ENCODE results near the gene ZNF746. TPM values are rescaled to one million over a fixed set of nuclear protein-coding genes. Genes with fewer than 3 reads are reported as not detected.

ZNF746 gene
- total RNA-seq, 1 donor from 2014 or later, result 21.2 TPM

GRCh38 chr7:149431486-149432120 is 66.0 kb downstream of the ZNF746 start:
- no peak for DNase-seq (ENCODE audit: low read depth, low spot score)
- Mint-ChIP-seq H3K9me3 (no peaks in the 10 kb centered on the region), H3K36me3 (ENCODE audit: low read depth) (peaks cover 24% of the 10 kb centered on the region), H3K27ac (ENCODE audit: unreplicated experiment) (no peak overlapping the region), H3K4me1 (no peaks in the 10 kb centered on the region), H3K4me3 (no peak overlapping the region), H3K27me3 (ENCODE audit: low read depth) (no peaks in the 10 kb centered on the region)
- no peak for TF ChIP-seq CTCF (conservative IDR thresholded peaks at IDR 0.05)

DNA sequence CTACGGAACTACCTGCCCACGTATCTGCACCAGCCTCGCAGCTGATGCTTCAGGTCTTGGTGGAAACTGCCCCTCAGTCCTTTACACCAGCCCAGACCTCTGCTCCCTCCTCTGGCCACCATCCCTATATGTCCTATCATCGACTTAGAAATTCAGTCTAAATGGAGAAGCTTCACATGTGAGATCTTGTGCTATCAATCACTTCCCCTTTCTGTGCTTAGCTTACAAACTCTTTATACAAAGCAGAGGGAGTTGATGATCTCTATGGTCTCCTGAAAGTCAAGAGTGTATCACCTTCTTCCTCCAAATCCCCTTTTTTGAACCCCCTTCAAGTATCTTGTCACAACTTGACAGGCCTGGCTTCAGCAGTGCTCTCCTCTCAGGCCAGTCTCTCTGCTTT is 67.4 kb downstream of the ZNF746 start:
- no peak for TF ChIP-seq CTCF (conservative IDR thresholded peaks at IDR 0.05)
- Mint-ChIP-seq H3K27ac (ENCODE audit: unreplicated experiment) (peak overlapping the region; percentile 3), H3K27me3 (ENCODE audit: low read depth) (no peaks in the 10 kb centered on the region), H3K4me1 (no peaks in the 10 kb centered on the region), H3K4me3 (no peak overlapping the region), H3K36me3 (ENCODE audit: low read depth) (peaks cover 24% of the 10 kb centered on the region), H3K9me3 (no peaks in the 10 kb centered on the region)
- DNase-seq (ENCODE audit: low read depth, low spot score), result no peak

DNA sequence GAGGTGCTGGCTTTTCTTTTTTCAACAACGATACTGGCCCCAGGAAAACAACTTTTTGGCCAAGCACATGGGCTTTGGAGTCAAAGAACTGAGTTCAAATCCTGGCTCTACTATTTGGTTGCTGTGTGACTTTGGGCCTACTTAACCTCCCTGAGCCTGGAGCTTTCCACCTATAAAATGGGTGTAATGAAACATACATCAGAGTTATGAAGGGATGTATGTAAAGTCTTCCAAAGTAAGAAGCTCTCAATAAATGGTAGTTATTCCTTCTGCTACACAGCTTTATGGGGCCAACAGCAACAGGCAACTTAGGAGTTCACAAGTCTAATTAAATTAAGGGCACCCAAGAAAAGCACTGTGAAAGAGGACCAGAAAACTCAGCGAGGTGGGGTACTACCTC is 69.7 kb downstream of the ZNF746 start:
- DNase-seq (ENCODE audit: low read depth, low spot score), result no peak
- no peak for TF ChIP-seq CTCF (conservative IDR thresholded peaks at IDR 0.05)
- H3K36me3 Mint-ChIP-seq (ENCODE audit: low read depth), result peaks cover 14% of the 10 kb centered on the region
- no peak overlapping the region for H3K27ac Mint-ChIP-seq (ENCODE audit: unreplicated experiment)
- no peaks in the 10 kb centered on the region for H3K4me1 Mint-ChIP-seq
- no peaks in the 10 kb centered on the region for H3K27me3 Mint-ChIP-seq (ENCODE audit: low read depth)
- no peaks in the 10 kb centered on the region for H3K9me3 Mint-ChIP-seq
- no peak overlapping the region for H3K4me3 Mint-ChIP-seq

DNA sequence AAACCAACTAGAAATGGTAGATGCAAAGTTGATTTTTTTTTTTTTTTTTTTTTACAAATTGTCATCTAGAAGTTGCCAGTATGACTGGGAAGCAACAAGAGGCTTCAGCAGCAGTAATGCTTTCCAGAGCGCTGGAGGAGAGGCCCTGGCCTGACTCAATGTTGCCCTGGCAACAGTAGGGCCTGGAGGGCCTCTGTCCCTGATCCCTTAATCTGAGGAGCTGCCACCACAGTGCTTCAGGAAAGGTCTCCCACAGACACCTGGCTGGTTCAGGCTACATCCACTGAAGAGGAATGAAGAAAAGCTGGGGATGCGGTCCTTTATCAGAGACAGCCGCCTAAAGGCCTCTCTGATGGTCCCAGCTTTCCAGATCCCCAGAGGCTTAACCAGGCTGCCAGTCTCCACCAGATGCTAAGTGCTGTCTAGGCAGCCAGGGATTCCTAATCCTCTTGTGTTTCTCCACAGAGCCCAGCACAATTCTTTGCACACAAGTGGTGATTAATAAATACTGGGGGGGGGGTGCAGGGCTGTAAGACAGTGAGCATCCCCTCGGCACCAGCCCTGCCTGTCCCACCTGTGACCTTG is 70.4 kb downstream of the ZNF746 start:
- Mint-ChIP-seq H3K9me3 (no peaks in the 10 kb centered on the region), H3K4me1 (no peaks in the 10 kb centered on the region), H3K36me3 (ENCODE audit: low read depth) (peaks cover 12% of the 10 kb centered on the region), H3K27ac (ENCODE audit: unreplicated experiment) (no peak overlapping the region), H3K27me3 (ENCODE audit: low read depth) (no peaks in the 10 kb centered on the region), H3K4me3 (no peak overlapping the region)
- no peak for DNase-seq (ENCODE audit: low read depth, low spot score)
- no peak for TF ChIP-seq CTCF (conservative IDR thresholded peaks at IDR 0.05)

GRCh38 chr7:149423449-149424110 is 74.0 kb downstream of the ZNF746 start:
- no peak for DNase-seq (ENCODE audit: low read depth, low spot score)

More at GRCh38 chr7:149423449-149424110, 74.0 kb downstream of the ZNF746 start:
- Mint-ChIP-seq H3K36me3 (ENCODE audit: low read depth) (peaks cover 2% of the 10 kb centered on the region), H3K27ac (ENCODE audit: unreplicated experiment) (no peak overlapping the region), H3K4me1 (no peaks in the 10 kb centered on the region), H3K4me3 (peak overlapping the region; percentile 51), H3K27me3 (ENCODE audit: low read depth) (no peaks in the 10 kb centered on the region), H3K9me3 (no peaks in the 10 kb centered on the region)
- TF ChIP-seq CTCF (conservative IDR thresholded peaks at IDR 0.05), result no peak

All from neural crest cell (in vitro differentiated cells).